HCT116 (cell line): Measurements from ENCODE around the gene ITIH4.

ENCODE experiments used
- CTCF ChIP-seq, 3 experiments: fragments of 200-600 bp in 1 of 3; sonication (generic) in 1 of 3; IDR thresholded peaks in 2 of 3; conservative IDR thresholded peaks in 1 of 3; 2 replicates each; pipeline ENCODE4 v1.5.1; 2012 to 2017; ENCODE audit warnings: low read depth in 2 of 3, low read length in 2 of 3, antibody characterized with exemption in 1 of 3, borderline replicate concordance in 1 of 3, control low read depth in 1 of 3, mild to moderate bottlenecking in 1 of 3, mixed read lengths in 1 of 3, mixed run types in 1 of 3, moderate library complexity in 1 of 3; ENCODE audit not compliant: insufficient read depth in 1 of 3
- FOSL1 ChIP-seq: IDR thresholded peaks from 2 replicates; pipeline ENCODE4 v1.6.1; 2012; ENCODE audit warnings: low read depth
- JUND ChIP-seq: IDR thresholded peaks from 2 replicates; pipeline ENCODE4 v1.6.1; 2012

- TF ChIP-seq FOSL1, result no peak
- no peak for TF ChIP-seq JUND
- TF ChIP-seq CTCF (IDR thresholded peaks at IDR 0.05 in 2 of 3, conservative IDR thresholded peaks at IDR 0.05 in 1 of 3; ENCODE audit: borderline replicate concordance in 1 of 3, insufficient read depth in 1 of 3, low read depth in 2 of 3, low read length in 2 of 3), result no peak
Measured at GRCh38 chr3:52811452-52812011, 18.9 kb downstream of the ITIH4 start.
